ENCODE data around the gene NDUFB4.

- no peak for TF ChIP-seq CTCF (tag by site-specific recombination; IDR thresholded peaks at IDR 0.05)
- TF ChIP-seq ZFP69B (tag by site-specific recombination; IDR thresholded peaks at IDR 0.05): no peak
- no peak for TF ChIP-seq SP2 (tag by site-specific recombination; IDR thresholded peaks at IDR 0.05)
- TF ChIP-seq ZNF391 (tag by site-specific recombination; IDR thresholded peaks at IDR 0.05; ENCODE audit: borderline replicate concordance, low read depth): no peak
- TF ChIP-seq MZF1 (tag by site-specific recombination; IDR thresholded peaks at IDR 0.05; ENCODE audit: borderline replicate concordance): no peak
- no peak for TF ChIP-seq ZNF274 (IDR thresholded peaks at IDR 0.05; ENCODE audit: low read length)
- no peak for TF ChIP-seq ZNF274 (tag by site-specific recombination; IDR thresholded peaks at IDR 0.05; ENCODE audit: borderline replicate concordance)
- TF ChIP-seq ZNF629 (tag by site-specific recombination; IDR thresholded peaks at IDR 0.05): no peak
- no peak for TF ChIP-seq ZNF654 (tag by site-specific recombination; IDR thresholded peaks at IDR 0.05; ENCODE audit: low read depth)
- TF ChIP-seq YY1 (tag by site-specific recombination; IDR thresholded peaks at IDR 0.05): no peak
Observed at GRCh38 chr3:120642368-120642948, 46.3 kb downstream of the NDUFB4 start.

Data from HEK293 (cell line).